HepG2 (cell line): ENCODE results near the gene TPX2. TPM values are rescaled to one million over a fixed set of nuclear protein-coding genes. Genes with fewer than 3 reads are reported as not detected.
A peak's percentile ranks its signal among the peaks of the same experiment; 100 is the strongest.

Experiments used
- AGO2 ChIP-seq: fragments of 200-400 bp; formaldehyde crosslinking; optimal IDR thresholded peaks from 2 replicates; pipeline ENCODE3; 2017; ENCODE audit warnings: mild to moderate bottlenecking, low read depth, low read length, moderate library complexity
- EP300 ChIP-seq, 3 experiments: sonication (generic) in 1 of 3; formaldehyde crosslinking in 1 of 3; IDR thresholded peaks; 2 replicates each; pipeline versions ENCODE4 v1.5.1 to v1.6.1; 2011 to 2020; ENCODE audit warnings: low read depth in 2 of 3, low read length in 2 of 3, borderline replicate concordance in 1 of 3, improper control_type of control experiment in 1 of 3, mild to moderate bottlenecking in 1 of 3, missing genetic modification reagents in 1 of 3, moderate library complexity in 1 of 3
- GMEB1 ChIP-seq: sonication (generic); formaldehyde crosslinking; IDR thresholded peaks from 2 replicates; pipeline ENCODE4 v1.5.1; 2020; ENCODE audit warnings: missing genetic modification reagents, mild to moderate bottlenecking, borderline replicate concordance
- HNF4G ChIP-seq, 2 experiments: sonication (generic) in 1 of 2; formaldehyde crosslinking in 1 of 2; IDR thresholded peaks; 2 replicates each; pipeline versions ENCODE4 v1.4.0 to v1.6.1; 2011 to 2020; ENCODE audit warnings: borderline replicate concordance in 2 of 2, low read depth in 2 of 2, mild to moderate bottlenecking in 2 of 2, low read length in 1 of 2, missing genetic modification reagents in 1 of 2, moderate library complexity in 1 of 2
- IRF9 ChIP-seq: sonication (generic); formaldehyde crosslinking; IDR thresholded peaks from 2 replicates; pipeline ENCODE4 v1.8.0; 2022; ENCODE audit warnings: missing genetic modification reagents, mild to moderate bottlenecking, borderline replicate concordance
- KAT8 ChIP-seq: IDR thresholded peaks from 2 replicates; pipeline ENCODE4 v1.6.1; 2016; ENCODE audit warnings: missing genetic modification reagents, missing compliant biosample characterization
- MBD4 ChIP-seq: IDR thresholded peaks from 2 replicates; pipeline ENCODE4 v1.6.1; 2012; ENCODE audit warnings: low read length, inconsistent platforms, borderline replicate concordance
- PRDM15 ChIP-seq: sonication (generic); formaldehyde crosslinking; IDR thresholded peaks from 2 replicates; pipeline ENCODE4 v1.4.0; 2020; ENCODE audit warnings: missing genetic modification reagents
- PRDM4 ChIP-seq: sonication (generic); formaldehyde crosslinking; IDR thresholded peaks from 2 replicates; pipeline ENCODE4 v1.9.0; 2021; ENCODE audit warnings: missing genetic modification reagents, borderline replicate concordance
- RFXANK ChIP-seq: IDR thresholded peaks from 2 replicates; pipeline ENCODE4 v1.6.1; 2016
- SP2 ChIP-seq: sonication (generic); formaldehyde crosslinking; IDR thresholded peaks from 2 replicates; pipeline ENCODE4 v1.5.1; 2020; ENCODE audit warnings: mild to moderate bottlenecking, missing genetic modification reagents
- ZNF20 ChIP-seq: sonication (generic); formaldehyde crosslinking; IDR thresholded peaks from 2 replicates; pipeline ENCODE4 v1.4.0; 2020; ENCODE audit warnings: mild to moderate bottlenecking, moderate library complexity, missing genetic modification reagents
- ZNF253 ChIP-seq: sonication (generic); formaldehyde crosslinking; IDR thresholded peaks from 2 replicates; pipeline ENCODE4 v1.8.0; 2022; ENCODE audit warnings: mild to moderate bottlenecking, missing genetic modification reagents, borderline replicate concordance
- ZNF282 ChIP-seq: fragments of 450-650 bp; IDR thresholded peaks from 2 replicates; pipeline ENCODE4 v1.6.1; 2018; ENCODE audit not compliant: partially characterized antibody
- ZNF33B ChIP-seq: sonication (generic); formaldehyde crosslinking; IDR thresholded peaks from 2 replicates; pipeline ENCODE4 v1.5.1; 2020; ENCODE audit warnings: mild to moderate bottlenecking, missing genetic modification reagents
- ZNF530 ChIP-seq: sonication (generic); formaldehyde crosslinking; IDR thresholded peaks from 2 replicates; pipeline ENCODE4 v1.5.0; 2020; ENCODE audit warnings: low read depth, mild to moderate bottlenecking, missing genetic modification reagents
- ZNF576 ChIP-seq: sonication (generic); formaldehyde crosslinking; IDR thresholded peaks from 2 replicates; pipeline ENCODE4 v1.4.0; 2020; ENCODE audit warnings: mild to moderate bottlenecking, missing genetic modification reagents
- ZNF615 ChIP-seq: sonication (generic); formaldehyde crosslinking; IDR thresholded peaks from 2 replicates; pipeline ENCODE4 v1.5.0; 2020; ENCODE audit warnings: mild to moderate bottlenecking, missing genetic modification reagents, borderline replicate concordance
- ZNF883 ChIP-seq: sonication (generic); formaldehyde crosslinking; IDR thresholded peaks from 2 replicates; pipeline ENCODE4 v1.5.1; 2020; ENCODE audit warnings: mild to moderate bottlenecking, missing genetic modification reagents; ENCODE audit errors: not compliant biosample characterization
- polyA plus RNA-seq, 8 experiments: library from polyadenylated mRNA; depleted of rRNA in 3 of 8; stranded (reverse) in 7 of 8; unstranded in 1 of 8; fragments of >200 nt; fragmentation: Illumina TruSeq in 4 of 8; extraction: Trizol in 4 of 8; gene quantifications; 2 replicates each; pipeline versions ENCODE4 v1.2.1 to v1.2.3, GENCODE V29; 2011 to 2016; ENCODE audit warnings: low read depth in 4 of 8, missing spikeins in 1 of 8, mixed read lengths in 1 of 8; ENCODE audit not compliant: insufficient read depth in 1 of 8
- total RNA-seq, 5 experiments: library from RNA; depleted of rRNA; stranded (reverse); fragments of >200 nt; fragmentation: Illumina TruSeq; extraction: Trizol; gene quantifications; 2 replicates each; pipeline ENCODE4 v1.2.3, GENCODE V29; 2016; ENCODE audit warnings: low read depth in 1 of 5

TPX2 gene
- total and polyA plus RNA-seq, 2 of the 13 experiments (the other 11 are each of a cell fraction or from before 2014, with no cell fraction given) = 34.3 to 124 TPM

GRCh38 chr20:31718952-31719643 is 20.0 kb upstream of the TPX2 start (continued):
- no peak; the same call in 1 of the 2 replicates for TF ChIP-seq IRF9 (CRISPR knock-in tag)
- TF ChIP-seq ZNF615 (CRISPR knock-in tag) = no peak
- TF ChIP-seq SP2 = no peak
- no peak for TF ChIP-seq ZNF253 (CRISPR knock-in tag)
- TF ChIP-seq ZNF576 (CRISPR knock-in tag) = no peak
- no peak for TF ChIP-seq RFXANK (CRISPR knock-in tag)
- no peak for TF ChIP-seq GMEB1 (CRISPR knock-in tag)
- no peak for TF ChIP-seq HNF4G (IDR thresholded peaks at IDR 0.05; ENCODE audit: borderline replicate concordance, low read depth, low read length)
- 0 out of 2 replicates have a peak, but pooled peaks have one; percentile 60 for TF ChIP-seq HNF4G (CRISPR knock-in tag; IDR thresholded peaks at IDR 0.05; ENCODE audit: borderline replicate concordance, low read depth)
- no peak for TF ChIP-seq EP300 (IDR thresholded peaks at IDR 0.05; ENCODE audit: low read depth in 2 of 2, low read length in 2 of 2)
- no peak for TF ChIP-seq EP300 (CRISPR knock-in tag; IDR thresholded peaks at IDR 0.05; ENCODE audit: borderline replicate concordance)
- TF ChIP-seq PRDM15 (CRISPR knock-in tag) = no peak
- TF ChIP-seq ZNF20 (CRISPR knock-in tag) = no peak
- no peak for TF ChIP-seq ZNF33B (CRISPR knock-in tag)
- no peak for TF ChIP-seq AGO2
- peak; percentile 16; the same call in 1 of the 2 replicates for TF ChIP-seq KAT8
- no peak for TF ChIP-seq MBD4
- no peak for TF ChIP-seq ZNF530 (CRISPR knock-in tag)
- TF ChIP-seq PRDM4 (CRISPR knock-in tag) = no peak
- TF ChIP-seq ZNF883 (CRISPR knock-in tag) = no peak
- TF ChIP-seq ZNF282 = no peak
